NCI-H2029 (cell line): ENCODE data around the gene CNTNAP2.

ENCODE experiments used
- DNase-seq: peaks from one replicate; lab custom pipeline; 2025; lab: John Stamatoyannopoulos, UW

CNTNAP2 gene

DNA sequence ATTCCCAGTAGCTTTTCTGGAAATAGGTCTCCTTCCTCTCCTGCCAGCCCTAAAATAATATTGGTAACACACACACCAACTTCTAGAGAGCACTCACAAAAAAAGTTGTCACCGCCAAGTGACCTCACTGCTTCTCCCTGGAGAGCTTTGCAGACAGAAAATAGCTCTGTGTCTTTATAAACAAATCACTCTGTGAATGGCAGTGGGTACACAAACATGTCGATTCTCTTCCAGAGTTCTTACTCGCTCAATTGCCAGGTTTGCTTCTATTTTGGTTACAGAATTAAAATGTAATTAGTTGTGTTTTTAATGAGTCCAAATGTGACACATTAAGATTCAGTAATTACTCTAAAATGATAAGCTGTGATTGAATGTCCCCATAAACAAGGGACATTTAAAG lies 1824.8 kb downstream of the CNTNAP2 start:
- DNase-seq, result no peak

DNA sequence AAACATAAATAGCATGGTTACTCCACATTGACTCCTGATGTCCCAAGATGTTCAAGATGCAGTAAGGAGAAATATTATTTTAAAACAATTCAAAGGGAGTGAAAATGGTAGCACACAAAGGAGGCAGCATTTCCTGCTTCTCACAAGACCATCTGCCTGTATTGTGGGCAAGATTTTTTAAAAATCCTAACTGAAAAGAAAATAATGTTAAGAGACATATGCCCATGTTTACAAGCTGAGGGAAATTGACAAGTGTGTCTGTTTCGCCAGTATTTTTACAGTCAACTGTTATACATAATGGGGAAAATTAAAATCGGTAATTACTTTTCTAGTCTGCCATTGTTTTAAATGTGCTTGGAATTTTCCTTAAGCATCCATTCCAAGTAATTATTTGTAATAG lies 1827.7 kb downstream of the CNTNAP2 start:
- no peak for DNase-seq

DNA sequence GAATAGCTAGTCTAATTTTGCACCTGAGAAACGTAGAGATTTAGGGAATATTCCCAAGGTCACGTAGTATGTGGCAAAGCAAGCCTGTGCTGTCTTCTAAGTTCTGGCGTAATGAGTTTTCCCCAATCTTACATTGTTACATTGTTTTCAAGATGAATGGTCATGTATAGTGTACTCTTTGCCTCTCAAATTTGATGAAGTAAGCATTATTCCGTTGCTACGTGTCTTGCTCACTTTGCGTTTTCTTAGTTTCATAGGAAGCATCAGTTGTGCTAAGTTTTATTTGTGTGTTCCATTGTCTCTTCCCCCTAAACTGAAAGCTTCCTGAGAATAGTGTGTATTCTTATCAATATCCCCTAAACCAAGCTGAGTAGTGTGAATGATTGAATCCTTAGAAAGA lies 1836.3 kb downstream of the CNTNAP2 start:
- no peak for DNase-seq

DNA sequence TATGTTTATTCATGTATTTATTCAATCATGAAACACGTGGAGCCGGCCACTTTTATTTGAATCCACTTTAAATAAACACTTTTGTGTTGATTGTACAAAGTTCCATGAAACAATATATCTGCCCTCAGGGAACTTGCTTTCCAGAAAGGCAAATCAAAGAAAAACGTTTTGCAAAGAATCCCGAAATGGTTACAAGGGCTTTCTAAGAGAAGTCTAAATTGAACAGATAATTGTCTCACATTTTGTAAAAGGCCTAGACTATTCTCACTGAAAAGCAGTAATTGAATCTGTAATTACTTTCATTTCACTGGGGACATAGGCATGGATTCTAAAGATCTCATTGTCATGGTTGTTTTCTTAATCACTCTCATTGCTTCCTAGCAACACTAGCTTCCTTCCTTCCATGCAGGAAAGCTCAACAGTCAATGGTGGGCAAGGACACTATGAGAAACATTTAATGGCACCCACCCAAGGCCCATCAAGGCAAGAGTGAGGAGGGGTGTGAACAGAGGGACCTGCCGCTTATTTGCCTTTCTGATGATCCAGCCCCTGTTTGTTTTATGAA lies 1851.5 kb downstream of the CNTNAP2 start:
- DNase-seq, result no peak

DNA sequence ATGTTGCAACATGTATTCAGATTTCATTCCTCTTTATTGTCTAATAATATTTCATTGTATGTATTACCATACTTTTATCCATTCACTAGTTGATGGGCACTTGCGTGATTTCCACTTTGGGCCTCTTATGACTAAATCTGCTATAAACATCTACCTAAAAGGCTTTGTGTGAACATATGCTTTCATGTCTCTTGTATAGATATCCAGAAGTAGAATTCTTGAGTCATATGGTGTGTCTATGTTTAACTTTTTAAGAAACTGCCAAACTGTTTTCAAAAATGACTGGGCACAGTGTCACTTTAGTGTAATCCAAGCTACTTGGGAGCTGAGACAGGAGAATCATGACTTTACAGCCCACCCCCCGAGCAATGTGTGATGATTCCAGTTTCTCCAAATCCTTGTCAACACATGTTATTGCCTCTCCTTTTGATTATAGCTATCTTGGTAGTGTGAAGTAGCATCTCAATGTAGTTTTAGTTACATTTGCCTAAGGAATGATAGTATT lies 1855.1 kb downstream of the CNTNAP2 start:
- DNase-seq, result no peak

DNA sequence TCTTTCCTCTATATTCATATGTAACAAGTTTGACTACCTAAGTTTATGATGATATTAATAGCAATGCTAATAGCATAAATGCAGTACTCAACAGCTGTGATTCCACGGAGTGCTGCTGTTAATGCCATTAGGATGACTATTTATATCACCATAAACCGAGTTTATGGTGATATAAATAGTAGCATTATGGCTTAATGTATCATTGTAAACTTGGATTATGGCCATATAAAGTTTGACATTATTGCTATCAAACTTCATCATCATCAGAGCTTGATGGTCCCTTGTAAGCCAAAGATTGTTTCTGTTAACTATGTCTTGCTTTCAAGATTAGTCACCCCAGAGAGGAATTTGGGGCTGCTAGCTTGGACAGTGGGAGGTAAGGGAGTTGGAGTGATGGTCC lies 1861.6 kb downstream of the CNTNAP2 start:
- no peak for DNase-seq

DNA sequence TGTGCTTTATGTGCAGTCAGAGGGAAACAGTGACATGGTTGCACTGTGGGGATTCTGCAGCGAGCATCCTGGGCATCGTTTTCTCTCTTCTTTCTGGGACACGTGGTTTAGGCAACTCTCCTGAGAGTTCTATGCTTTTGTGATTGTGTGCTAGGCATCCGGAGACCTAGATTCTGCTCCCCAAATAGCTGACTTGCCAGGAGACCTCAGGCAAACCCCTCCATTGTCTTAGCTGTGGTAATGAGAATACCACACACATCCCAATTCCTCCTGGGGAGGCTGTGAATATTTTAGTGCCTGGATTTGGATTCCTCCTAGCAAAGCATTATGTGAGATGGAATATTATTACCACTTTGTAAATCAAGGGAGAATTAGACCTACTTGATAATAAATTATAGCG lies 1862.0 kb downstream of the CNTNAP2 start:
- no peak for DNase-seq

DNA sequence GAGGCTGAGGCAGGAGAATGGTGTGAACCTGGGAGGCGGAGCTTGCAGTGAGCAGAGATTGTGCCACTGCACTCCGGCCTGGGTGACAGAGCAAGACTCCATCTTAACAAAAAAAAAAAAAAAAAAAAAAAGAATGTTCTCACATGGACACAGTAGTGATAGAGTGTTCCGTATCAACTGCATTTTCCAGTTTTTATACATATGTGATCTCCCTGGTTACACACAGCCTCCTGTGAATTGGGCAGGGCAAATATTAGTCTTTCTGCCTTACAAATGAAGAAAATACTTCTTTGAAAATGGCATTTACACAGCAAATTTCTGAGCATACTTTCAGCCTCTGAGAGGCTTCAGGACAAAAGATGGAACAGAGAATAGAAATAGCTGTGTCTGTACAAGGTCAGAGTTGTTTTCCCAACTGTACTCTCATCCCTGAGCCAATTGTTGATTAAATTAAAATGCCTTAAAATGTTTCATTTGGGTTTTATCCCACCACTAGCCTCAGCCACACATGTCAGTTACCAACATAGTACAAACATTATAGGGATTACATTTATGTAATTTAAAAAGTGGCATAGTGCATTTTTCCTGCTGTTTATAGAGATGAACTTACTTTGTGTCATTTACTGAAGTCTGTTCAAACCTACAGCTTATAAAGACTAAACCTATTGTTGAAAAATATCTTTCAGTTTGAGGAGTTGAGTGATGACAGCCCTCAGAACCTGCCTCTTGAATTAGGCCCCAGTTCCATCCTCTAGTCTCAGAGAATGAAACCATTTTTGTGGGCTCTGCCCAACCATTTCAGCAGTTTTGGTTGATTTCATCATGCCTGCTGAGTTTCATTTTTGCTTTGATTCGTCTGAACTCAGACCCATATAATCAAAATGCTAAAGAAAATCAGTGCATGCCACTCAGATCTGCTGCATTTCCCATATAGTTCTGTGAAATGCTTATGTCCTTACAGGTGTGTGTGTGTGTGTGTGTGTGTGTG lies 1864.5 kb downstream of the CNTNAP2 start:
- DNase-seq, result no peak

DNA sequence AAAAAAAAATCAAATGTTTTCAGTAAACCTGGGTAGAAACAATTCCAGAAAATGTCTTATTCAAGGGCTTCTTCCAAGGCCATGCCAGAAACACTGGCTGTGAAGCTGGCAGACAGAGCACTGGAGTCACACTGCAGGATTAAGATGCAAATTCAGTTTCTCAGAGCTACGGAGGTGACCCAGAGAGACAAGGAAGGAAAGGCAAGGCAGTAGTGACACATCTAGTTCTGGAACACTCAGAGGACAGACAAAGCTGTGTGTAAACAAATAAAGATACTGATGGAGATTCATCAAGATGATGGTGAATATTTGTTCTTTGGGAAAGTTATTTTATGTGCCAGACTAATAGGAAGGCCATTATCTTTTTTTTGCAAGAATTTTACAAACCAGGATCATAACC lies 1865.7 kb downstream of the CNTNAP2 start:
- no peak for DNase-seq

DNA sequence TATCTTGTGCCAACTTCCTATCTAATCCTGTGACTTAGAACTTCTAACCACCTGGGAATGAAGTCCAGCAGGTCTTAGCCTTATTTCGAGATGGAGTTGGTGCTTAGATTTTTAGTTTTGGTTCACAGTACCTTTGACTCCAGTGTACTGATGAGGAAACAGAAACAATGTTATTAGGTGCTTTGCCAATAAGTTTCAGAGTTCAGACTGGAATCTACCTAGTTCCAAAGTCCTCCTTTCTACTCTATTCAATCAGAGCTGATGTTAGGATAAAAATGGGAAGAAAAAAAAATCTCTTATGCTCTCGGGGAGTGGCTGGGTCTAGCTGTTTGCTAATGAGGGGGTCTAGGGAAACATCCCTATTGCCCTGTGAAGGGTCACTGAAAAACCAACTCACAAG lies 1867.7 kb downstream of the CNTNAP2 start:
- no peak for DNase-seq

DNA sequence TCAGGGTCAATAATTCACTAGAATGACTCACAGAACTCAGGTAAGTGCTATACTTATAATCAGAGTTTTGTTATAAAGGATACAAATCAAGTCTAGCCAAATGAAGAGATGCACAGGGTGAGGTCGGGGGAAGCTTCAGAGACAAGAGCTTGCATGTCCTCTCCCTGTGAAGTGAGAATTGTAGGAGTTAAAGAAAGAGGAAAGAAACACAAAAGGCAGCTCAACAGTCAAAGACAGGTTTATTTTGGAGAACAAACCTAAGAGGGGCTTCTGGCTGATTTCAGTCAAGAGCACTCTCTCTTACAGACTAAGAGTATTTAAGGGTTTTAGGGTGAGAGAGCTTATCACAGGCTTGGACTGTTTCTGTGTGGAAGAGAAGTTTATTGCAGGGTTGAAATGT lies 1873.5 kb downstream of the CNTNAP2 start:
- no peak for DNase-seq

DNA sequence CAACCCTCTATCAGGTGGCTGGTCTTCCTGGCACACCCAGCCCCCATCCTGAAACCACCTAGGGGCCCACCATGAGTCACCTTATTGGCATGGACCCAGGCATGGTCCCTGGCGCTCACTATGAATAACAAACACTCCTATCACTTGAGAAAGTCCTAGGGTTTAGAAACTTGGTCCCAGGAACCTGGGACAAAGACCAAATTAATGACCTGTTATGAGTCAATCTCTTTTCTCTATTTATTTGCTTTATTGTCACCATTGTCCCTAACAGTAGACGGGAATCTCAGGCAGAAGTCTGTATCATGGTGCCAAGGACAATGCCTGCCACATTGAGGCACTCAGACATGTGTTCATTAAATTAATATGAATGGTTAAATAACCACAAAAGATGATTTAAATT lies 1874.3 kb downstream of the CNTNAP2 start:
- DNase-seq, result peak; percentile 16

DNA sequence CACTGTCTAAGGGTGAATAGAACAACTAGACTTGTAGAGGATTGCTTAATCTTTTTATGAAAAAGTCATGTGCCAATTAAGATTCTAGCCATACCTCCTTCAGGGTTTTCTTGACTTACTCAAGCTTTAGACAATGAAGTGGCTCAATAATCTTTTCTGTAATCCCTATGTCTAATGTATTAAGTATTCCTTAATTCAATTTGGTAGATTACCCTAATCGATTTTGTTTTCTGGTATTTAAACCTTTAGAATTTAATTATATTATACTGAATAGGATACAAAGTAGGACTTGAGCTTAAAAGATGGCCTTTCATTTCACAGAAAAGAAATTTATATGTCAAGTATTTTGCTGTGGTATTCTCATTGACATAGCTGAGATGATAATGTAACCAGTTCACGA lies 1876.1 kb downstream of the CNTNAP2 start:
- no peak for DNase-seq

DNA sequence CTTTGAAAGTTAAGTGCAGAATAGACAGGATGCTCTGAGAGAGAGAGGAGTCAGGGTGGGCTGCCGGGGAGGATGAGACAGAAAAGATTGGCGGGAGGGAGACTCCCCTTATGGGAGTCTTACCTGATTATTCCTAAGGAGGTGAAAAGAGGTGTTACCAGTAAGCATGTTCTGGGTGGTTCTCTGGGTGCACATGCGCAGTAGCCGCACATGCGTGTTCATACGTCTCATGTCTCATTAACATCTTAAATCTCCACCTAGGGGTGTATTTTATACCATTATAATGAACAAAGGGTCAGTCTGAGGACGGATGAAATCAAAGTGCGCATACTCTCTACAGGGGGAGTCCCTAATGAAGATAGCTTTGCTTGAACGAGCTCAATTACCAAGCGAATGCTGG lies 1881.0 kb downstream of the CNTNAP2 start:
- DNase-seq, result no peak

DNA sequence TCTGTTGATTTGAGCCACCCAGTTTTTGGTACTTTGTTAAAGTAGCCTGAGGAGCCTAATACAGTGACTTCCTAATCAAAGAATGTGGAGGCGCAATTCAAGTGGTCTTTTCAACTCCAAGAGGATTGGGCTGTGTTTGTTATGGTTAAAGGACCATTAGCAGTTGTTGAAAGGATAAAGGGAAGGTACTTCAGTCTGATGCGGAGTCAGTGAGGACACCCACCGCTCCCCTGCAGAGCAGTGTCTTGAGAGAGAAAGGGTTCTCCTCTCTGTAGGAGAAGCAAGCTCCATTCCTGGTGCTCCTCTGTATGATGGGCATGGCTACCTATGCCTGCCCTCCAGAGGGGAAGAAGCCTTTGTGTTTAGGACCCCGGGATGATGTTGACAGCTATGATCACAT lies 1883.4 kb downstream of the CNTNAP2 start:
- DNase-seq, result no peak

DNA sequence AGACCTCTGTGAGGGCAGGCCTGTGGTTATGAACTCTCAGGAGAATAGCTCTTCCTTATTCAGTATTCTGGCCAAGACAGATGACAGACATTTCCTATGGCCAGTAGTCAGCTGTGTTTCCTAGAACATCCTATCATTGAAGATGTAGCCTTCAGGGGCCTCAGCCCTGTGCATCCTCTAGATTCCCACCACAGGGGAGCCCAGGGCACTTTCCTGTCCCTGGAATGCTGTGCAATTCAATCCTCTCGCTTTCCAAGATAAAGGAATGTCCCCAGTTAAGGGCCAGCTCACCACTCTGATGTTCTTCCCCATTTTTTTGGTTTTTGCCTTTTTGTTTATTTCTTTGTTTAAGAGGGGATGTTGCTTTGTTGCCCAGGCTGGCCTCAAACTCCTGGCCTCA lies 1895.2 kb downstream of the CNTNAP2 start:
- no peak for DNase-seq

DNA sequence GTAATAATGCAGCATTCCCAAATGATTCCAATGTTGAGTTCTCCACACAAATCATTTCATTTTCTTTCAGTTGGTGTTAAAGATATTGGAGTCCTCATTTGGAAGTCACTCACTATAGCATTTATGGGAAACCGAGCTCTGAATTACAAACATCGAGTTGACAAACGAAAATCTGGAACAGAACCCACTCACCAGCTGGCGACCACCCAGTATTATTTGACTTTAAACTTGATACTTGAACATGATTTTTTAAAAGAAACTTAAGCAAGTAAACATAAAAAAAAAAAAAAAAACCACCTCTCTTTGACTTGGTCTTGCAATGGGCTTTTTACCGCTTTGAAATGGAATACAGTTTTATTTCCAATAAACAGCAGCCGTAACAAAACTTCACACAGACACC lies 1897.4 kb downstream of the CNTNAP2 start:
- DNase-seq, result no peak

DNA sequence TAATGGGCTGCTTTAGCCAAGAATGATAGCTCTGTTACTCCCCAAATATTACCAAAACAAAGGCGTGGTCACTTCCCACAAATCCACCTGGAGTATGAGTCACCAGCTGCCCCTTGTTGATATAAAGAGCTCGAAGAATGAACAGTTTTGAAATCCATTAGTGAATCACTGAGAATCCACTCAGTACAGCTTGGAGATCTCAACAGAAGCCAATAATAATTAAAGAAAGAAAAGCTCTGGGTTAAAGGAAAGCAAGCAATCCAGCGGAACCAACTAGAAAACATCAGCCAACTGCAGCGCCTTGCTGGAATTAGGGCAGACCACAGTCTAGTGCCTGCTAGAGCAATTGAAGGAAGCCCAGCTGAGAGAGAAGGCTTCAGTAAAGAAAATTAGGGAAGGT lies 1897.9 kb downstream of the CNTNAP2 start:
- DNase-seq, result no peak

DNA sequence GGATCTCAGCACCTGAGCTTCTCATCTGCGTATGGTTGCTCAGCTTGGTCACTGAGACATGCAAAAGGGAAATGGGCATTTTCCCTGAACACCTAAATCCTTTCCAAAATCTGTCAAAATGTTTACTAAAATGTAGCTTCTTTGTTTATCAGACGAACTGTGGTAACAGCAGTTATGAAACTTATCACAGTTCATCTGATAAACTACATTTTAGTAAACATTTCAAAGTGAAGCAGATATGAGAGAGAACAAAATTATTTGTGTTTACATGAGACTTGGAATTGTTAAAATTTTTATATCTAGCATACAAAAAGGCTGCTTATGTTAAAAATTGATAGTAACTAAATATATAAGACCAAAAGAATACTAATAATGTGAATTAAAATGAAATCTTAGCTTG lies 1900.5 kb downstream of the CNTNAP2 start:
- no peak for DNase-seq

DNA sequence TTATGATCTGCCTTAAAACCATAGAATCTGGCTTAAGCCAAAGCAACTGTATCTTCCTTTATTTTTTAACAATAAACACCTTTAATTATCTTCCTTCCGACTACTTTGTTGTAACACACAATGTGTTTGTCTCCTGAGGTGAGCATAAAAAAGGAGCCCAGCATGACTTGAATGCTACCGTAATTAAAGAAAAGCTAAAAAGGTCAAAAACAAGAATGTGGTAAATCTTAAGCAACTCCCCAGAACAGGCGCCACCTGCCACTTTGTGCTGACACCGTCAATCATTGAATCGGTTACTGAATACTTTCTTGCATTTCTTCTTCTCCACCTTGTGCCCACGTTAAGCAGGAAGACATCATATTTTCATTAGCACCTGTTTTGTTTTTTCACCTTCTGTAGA lies 1904.1 kb downstream of the CNTNAP2 start:
- DNase-seq, result no peak

DNA sequence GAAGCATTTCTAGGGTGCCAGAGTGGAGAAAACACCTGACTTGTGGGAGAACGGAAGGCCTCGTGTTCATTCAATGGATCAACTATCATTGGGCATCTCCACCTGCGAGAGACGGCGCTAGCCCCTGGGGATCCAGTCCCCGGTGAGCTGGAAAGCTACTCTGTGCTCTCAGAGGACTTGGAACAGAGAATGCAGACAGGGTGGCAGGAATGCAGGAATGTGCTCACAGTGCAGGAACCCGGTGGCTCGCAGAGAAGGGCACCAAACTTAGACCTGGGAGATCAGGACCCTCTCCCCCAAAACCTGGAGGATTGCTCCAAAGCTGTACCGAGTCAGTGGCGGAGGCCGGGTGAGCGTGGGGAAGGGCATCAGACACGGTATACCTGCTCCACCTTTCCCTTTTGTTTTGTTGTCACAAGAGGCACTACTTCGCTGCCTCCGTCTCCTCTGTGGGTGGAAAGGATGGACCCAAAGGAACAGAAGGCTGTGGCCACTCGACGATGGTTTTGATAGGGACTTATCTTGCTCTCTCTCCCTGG lies 1905.0 kb downstream of the CNTNAP2 start:
- no peak for DNase-seq

DNA sequence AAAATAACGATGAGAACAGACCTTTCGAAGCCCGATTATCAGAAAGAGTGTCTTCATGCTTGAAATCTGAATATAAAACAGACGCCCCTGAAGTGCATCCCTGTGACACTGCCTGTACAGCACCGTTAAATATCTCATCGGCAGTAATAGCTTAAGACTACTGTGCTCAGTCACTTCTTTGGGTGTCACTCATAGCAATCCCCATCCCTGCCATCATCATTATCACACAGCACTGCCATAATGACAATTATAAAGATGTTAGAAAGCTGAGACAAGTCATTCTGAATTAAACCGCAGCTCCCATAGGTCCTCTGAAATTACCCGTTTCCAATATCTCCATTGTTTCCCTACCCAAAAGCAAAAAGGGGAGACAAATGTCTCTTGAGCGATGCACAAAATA lies 1906.2 kb downstream of the CNTNAP2 start:
- no peak for DNase-seq

DNA sequence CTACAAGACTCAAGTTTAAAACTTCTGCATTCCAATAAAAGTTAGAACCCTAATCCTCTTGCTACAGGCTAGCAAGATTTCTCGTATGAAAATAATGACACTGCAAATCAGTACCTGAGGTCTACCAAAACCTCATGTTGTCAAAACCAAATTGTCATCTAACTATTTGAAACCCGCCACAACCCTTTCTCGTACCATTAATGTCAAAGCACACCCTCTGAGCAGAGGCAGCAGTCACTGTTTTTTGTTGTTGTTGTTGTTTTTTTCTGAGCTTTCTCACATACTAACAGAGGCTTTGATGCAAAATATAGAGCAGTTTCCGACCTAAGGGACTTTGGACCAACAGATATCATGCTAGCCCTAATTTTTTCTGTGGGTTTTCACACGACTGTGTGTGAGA lies 1910.1 kb downstream of the CNTNAP2 start:
- DNase-seq, result no peak
